GM21367 (cell line): ENCODE measurements around the gene MYO5B.

Source experiments
- ATAC-seq: cut with Tn5 transposase; IDR thresholded peaks from one replicate; pipeline ENCODE4 v1.9.1; 2021; ENCODE audit not compliant: unreplicated experiment

Gene MYO5B

GRCh38 chr18:50154420-50154819 is 40.5 kb downstream of the MYO5B start:
- ATAC-seq: no peak

- no peak for ATAC-seq
Measured at GRCh38 chr18:50152900-50153299, 42.0 kb downstream of the MYO5B start.

- no peak for ATAC-seq
Measured at GRCh38 chr18:50151926-50152325, 43.0 kb downstream of the MYO5B start.

- no peak for ATAC-seq
Measured at GRCh38 chr18:50144540-50144939, 50.4 kb downstream of the MYO5B start.

GRCh38 chr18:50143886-50144285 is 51.1 kb downstream of the MYO5B start:
- no peak for ATAC-seq

- no peak for ATAC-seq
Measured at GRCh38 chr18:50143294-50143693, 51.7 kb downstream of the MYO5B start.

- ATAC-seq: no peak
Measured at GRCh38 chr18:50142441-50143120, 52.4 kb downstream of the MYO5B start.

GRCh38 chr18:50138181-50139064 is 56.5 kb downstream of the MYO5B start:
- ATAC-seq: no peak

- ATAC-seq: no peak
Measured at GRCh38 chr18:50135903-50136302, 59.0 kb downstream of the MYO5B start.

GRCh38 chr18:50133526-50133925 is 61.4 kb downstream of the MYO5B start:
- no peak for ATAC-seq

- ATAC-seq: no peak
Measured at GRCh38 chr18:50131591-50131990, 63.4 kb downstream of the MYO5B start.

- ATAC-seq: no peak
Measured at GRCh38 chr18:50128506-50129271, 66.3 kb downstream of the MYO5B start.

- no peak for ATAC-seq
Measured at GRCh38 chr18:50127516-50128210, 67.3 kb downstream of the MYO5B start.

- no peak for ATAC-seq
Measured at GRCh38 chr18:50126471-50126870, 68.5 kb downstream of the MYO5B start.

GRCh38 chr18:50125456-50125855 is 69.5 kb downstream of the MYO5B start:
- no peak for ATAC-seq

- no peak for ATAC-seq
Measured at GRCh38 chr18:50119296-50119695, 75.7 kb downstream of the MYO5B start.

GRCh38 chr18:50117863-50118262 is 77.1 kb downstream of the MYO5B start:
- ATAC-seq: no peak

- no peak for ATAC-seq
Measured at GRCh38 chr18:50115095-50115494, 79.9 kb downstream of the MYO5B start.

- ATAC-seq: no peak
Measured at GRCh38 chr18:50114448-50114847, 80.5 kb downstream of the MYO5B start.

GRCh38 chr18:50113726-50114125 is 81.2 kb downstream of the MYO5B start:
- no peak for ATAC-seq

- ATAC-seq: no peak
Measured at GRCh38 chr18:50111398-50111797, 83.5 kb downstream of the MYO5B start.
